Occipital lobe (tissue), 2 donors: ENCODE measurements around the gene NAXE. TPM values are rescaled to one million over a fixed set of nuclear protein-coding genes. Genes with fewer than 3 reads are reported as not detected.
"Not testable (repeated sequence)": the region's sequence is repeated elsewhere in the genome, so short reads cannot be mapped to it uniquely, and the experiment has no call there.

Source experiments
- DNase-seq: peaks from one replicate; lab custom pipeline; 2025; lab: John Stamatoyannopoulos, UW
- total RNA-seq: library from RNA; depleted of rRNA; stranded (reverse); fragments of >200 nt; gene quantifications from one replicate; pipeline ENCODE4 v1.2.3, GENCODE V29; 2014

The NAXE gene
- total RNA-seq, 1 donor from 2014 or later = 26.5 TPM

DNA sequence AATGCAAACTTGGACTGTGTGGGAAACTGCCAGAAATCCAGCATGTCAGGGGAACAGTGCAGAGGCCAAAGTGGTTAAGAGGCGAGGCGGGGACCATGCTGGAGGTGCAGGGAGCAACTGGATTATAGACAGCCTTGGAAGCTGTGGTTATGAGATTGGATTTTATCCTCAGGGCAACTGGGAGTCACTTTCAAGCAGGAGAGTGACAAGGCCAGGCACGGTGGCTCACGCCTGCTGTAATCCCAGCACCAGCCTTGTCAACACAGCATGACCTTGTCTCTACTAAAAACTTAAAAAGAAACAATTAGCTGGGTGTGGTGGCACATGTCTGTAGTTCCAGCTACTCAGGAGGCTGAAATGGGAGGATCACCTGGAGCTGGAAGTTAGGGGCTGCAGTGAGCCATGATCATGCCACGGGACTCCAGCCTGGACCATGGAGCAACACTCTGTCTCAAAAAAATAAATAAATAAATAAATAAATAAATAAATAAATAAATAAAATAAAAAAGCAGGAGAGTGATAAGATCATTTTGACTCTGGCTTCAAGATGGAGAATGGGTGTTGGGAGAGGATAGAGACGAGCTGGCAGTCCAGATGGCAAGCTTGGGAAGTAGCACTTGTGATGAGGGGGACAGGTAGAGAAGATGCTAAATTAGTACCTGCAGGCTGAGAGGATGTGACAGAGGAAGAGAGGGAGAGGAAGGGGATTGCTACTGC, 31.2 kb downstream of the NAXE start:
- DNase-seq = no peak

DNA sequence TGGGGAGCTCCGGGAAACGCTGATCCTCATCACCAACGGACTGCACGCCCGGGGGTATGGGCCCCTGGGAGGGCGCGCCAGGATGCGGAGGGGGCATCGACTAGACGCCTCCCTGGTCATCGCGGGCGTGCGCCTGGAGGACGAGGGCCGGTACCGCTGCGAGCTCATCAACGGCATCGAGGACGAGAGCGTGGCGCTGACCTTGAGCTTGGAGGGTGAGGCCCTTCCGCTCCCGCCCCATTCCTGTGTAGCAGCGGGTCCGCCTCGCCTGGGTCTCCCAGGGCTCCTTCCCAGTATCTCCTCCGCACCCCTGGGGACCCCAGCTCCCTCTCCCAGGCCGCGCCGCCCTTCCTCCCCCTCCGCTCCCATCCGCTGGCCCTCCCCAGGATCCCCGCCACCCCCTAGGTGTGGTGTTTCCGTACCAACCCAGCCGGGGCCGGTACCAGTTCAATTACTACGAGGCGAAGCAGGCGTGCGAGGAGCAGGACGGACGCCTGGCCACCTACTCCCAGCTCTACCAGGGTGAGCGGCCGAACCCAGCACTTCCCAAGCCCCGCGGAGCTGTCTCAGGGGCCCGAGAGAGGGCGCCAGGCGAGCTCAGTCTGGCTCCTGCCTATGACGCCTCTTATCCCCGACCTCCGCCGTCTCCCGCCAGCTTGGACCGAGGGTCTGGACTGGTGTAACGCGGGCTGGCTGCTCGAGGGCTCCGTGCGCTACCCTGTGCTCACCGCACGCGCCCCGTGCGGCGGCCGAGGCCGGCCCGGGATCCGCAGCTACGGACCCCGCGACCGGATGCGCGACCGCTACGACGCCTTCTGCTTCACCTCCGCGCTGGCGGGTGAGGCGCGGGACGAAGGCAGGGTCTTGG, 32.6 kb downstream of the NAXE start:
- peak; percentile 55 for DNase-seq

DNA sequence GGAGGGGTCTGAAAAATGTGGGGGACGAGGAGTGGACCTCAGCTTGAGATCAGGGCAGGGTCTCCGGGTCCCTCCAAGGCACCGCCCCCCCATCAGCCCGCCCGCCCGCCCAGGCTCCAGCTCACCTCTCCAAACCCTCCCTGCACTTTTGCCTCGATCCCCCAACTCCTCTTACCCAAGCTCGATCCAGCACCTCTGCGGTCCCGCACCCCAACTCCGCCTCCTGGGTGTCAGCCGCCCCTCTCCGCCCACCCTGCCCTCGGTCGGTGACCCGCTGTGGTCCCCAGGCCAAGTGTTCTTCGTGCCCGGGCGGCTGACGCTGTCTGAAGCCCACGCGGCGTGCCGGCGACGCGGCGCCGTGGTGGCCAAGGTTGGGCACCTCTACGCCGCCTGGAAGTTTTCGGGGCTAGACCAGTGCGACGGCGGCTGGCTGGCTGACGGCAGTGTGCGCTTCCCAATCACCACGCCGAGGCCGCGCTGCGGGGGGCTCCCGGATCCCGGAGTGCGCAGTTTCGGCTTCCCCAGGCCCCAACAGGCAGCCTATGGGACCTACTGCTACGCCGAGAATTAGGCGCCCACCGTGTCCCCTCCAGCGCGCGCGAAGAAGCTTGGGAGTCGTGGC, 33.3 kb downstream of the NAXE start:
- DNase-seq = no peak

DNA sequence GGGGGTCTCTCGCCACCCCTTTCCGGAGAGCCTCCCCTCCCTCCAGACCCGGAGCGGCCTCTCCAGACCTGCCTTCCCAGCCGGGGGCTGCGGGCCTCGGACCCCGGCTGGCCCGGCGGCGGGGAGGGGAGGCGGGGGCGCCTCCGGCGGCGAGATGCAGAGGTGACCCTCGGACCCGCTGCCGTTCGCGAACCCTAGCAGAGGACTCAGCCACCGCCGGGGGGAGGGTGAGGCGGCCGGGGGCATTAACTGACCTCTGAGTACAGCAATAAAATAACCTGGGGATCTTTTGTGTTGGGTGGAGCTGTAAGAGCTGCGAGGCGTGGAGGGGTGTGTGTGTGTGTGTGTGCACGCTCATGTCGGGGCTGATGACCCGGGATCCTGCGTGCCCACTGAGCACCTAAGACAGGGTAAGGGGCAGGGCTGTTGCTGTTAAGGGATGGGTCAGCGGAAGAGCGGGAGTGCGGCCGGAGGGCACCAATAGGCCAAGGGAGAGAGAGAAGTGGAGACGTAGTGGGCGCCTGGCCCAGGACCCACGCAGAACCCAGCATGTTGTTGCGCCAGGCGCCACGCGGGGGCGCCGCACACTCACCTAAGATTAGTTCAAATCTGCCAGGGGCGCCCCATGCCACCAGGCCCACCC, 34.0 kb downstream of the NAXE start:
- DNase-seq = no peak

DNA sequence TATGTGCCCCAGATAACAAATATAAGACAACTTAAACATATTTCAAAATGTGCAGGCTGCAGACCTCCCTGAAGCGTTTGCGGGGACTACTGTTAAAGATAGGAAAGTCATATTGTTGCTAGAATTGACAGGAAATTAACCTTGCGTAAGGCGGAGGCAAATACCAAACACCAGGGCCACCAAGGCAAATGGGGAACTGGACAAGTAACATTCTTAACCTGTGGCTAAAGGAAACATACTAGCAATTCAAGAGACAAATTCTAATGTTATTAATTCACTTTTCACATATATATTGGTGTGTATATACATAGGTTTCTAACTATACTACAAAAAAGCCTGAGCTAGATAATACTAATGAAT, 34.5 kb downstream of the NAXE start:
- no peak for DNase-seq

DNA sequence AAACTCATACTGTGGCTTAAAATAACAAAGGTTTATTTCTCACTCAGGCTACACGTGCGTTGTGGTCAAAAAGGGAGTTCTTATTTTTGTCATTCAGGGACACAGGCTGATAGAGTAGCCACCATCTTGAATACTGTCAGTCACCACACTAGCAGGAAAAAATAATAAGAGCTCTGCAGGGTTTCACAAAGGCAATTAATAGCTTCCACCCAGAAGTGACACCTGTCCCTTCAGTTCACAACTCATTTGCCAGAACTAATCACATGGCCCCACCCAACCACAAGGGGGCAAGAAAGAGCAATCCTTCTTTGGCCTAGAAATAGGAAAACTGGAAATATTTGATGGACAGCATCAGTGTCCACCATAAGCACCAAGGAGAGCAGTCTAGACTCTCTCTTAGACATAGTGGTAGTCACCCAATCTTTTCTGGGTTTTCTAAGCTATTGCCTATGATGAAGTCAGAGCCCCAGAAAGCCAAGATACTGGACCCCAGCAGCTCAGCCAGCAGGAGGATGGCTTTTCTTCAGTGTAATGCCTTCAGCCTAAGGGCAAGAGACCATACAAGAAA, 35.8 kb downstream of the NAXE start:
- DNase-seq = no peak

DNA sequence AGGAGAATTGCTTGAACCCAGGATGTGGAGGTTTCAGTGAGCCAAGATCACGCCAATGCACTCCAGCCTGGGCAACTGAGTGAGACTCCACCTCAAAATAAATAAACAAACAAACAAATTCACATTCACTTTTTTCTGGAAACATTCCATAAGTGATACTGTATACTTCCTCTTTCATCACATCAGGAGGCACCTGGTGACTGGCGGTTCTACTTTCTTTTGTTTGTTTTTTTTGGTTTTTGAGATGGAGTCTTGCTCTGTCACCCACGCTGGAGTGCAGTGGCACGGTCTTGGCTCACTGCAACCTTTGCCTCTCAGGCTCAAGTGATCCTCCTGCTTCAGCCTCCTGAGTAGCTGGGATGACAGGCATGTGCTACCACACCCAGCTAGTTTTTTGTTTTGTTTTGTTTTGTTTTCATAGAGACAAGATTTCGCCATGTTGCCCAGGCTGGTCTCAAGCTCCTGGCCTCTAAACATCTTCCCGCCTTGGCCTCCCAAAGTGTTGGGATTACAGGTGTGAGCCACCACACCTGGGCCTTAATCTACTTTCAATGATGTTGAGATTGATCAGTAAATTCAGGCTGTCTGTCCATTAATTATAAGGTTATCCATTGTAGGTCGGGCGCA, 38.4 kb downstream of the NAXE start:
- DNase-seq = no peak

DNA sequence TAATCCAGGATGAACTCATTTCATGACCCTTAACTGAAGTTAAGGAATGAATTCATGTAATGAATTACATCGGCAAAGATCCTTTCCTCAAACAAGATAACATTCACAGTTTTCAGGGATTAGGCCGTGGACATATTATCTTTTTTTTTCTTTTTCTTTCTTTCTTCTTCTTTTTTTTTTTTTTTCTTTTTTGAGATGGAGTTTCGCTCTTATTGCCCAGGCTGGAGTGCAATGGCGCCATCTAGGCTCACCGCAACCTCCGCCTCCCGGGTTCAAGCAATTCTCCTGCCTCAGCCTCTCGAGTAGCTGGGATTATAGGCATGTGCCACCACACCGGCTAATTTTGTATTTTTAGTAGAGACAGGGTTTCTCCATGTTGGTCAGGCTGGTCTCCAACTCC, 39.6 kb downstream of the NAXE start:
- not testable (repeated sequence) for DNase-seq

DNA sequence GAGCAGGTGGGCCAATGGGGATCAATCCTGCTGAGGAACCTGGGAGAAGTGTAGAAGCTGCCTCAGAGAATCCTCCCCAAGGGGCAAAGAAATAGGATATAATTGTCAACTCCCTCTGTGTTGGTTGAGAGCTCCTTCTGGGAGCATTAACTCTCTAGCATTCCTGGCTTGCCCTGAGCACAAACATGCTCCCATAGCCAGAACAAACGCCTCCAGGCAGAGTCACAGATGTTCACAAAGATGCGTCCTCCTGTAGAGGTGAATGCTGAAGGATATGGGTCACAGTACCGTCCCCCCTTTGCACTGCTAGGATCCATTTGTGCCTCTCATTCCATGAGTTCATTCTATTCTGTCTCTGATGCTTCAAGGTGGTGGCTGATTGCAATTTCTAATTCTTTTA, 40.8 kb downstream of the NAXE start:
- DNase-seq = no peak

DNA sequence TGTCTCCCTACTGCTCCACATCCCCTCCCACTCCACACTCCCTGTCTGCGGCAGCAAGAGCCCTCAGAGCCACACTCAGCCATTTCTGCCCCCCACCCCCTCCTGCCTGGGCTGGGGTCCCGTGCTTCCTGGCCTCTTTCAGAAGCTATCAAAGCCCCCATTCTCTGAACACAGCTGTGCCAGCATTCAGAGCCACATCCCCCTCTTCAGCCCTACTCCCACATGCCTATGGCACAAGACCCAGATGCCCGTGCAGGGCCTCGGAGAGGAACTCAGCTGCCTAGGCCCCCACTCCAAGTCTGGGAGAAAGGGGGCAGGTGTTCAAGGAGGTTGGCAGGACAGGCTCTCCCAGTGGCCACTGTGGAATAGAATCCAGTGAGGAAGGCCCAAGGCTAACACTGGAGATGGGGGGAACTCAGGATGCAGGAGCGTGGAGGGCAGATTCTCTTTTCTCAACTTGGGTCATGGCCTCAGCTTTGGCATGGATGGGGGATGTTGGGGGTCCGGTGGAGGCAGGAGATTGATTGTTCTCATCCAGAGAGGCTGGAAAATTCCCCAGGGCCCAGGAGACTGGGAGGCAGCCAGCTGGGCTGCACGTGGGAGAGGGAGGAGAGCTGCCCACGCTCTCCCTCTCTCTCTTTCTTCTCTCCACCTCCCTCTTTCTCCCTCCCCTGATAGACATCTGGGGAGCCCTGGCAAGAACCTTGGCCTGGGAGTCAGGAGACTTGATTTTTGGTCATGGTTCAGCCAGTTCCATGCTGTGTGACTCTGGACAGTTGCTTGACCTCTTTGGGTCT, 46.8 kb downstream of the NAXE start:
- peak; percentile 42 for DNase-seq

DNA sequence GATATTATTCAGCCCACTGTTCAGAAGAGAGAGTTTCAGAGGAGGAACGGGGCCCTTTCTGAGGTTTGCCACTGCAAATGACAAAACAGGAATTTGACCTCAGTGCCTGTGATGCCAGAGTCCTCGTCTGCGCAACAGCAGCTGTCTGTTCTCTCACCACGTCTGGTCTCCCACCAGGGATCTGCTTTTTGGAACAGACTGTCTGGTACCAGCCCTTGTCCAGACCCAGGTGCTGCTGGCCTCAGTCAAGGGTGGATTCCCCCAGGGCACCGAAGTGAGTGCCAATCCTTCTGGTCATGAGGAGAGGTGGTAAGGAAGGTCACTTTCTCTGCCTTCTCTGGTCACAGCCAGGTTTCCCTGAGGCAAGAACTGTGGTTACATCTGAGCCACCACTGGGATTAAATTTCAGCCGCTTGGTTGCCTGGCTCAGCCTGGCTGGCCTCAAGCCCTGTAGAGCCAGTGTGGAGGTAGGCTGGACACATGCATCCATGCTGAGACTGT, 48.1 kb downstream of the NAXE start:
- no peak for DNase-seq

DNA sequence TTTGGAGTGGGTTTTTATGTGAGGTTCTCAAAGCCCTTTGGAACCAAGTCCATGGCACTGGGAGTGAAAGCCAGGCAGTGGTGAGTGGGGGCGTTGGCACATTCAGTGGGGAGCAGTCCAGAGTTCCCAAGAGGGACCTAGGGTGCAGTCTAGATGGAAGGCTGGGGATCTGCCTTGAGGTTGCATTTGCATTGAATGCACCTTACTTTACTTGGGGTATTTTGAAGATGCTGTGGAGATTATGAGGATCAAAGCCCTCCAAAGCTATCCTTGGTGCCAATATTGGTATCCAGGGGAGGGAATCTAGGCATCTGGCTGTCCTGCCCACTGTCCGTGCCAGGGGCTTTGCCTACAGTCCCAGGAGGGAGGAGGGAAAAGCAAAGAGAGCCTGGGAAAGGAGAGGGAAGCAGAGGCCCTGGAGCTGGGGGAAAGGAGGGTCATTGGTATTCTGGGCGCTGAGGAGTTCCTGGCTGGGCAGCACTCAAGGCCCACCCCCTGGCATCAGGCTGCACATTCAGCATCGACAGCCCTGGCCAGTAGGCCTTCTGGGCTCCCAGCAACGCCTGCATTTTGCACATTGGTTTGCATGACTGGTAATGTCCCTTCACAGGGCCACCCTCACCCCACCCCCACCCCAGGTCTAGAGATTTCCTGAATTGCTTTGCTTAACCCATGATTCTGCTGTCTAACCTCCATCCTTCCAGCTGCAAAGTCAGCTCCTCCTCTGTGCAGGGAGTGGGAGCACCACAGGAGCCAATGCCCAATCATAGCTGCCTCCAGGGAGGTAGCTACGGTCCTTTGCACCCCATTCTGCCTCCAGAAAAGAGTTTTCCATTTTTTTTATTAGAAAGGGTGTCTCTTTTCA, 49.5 kb downstream of the NAXE start:
- DNase-seq = no peak

DNA sequence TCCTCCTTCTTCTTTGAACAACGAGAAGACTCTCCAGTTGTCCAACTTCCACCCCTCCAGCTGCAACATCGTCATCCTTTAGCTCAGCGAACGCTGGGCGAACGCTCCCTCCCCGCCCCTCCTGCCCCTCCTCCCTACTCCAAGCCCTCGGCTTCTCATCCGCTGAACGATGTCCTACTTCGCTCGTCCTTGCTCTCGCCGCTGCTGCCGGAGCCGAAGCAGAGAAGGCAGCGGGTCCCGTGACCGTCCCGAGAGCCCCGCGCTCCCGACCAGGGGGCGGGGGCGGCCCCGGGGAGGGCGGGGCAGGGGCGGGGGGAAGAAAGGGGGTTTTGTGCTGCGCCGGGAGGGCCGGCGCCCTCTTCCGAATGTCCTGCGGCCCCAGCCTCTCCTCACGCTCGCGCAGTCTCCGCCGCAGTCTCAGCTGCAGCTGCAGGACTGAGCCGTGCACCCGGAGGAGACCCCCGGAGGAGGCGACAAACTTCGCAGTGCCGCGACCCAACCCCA, 50.2 kb downstream of the NAXE start, which contains the start of gene BCAN:
TSS of gene BCAN (plus strand) at position 357 of the 504 bp plus-strand sequence. CDS start 3,938 bp downstream, outside the sequence.
- peak; percentile 73 for DNase-seq

DNA sequence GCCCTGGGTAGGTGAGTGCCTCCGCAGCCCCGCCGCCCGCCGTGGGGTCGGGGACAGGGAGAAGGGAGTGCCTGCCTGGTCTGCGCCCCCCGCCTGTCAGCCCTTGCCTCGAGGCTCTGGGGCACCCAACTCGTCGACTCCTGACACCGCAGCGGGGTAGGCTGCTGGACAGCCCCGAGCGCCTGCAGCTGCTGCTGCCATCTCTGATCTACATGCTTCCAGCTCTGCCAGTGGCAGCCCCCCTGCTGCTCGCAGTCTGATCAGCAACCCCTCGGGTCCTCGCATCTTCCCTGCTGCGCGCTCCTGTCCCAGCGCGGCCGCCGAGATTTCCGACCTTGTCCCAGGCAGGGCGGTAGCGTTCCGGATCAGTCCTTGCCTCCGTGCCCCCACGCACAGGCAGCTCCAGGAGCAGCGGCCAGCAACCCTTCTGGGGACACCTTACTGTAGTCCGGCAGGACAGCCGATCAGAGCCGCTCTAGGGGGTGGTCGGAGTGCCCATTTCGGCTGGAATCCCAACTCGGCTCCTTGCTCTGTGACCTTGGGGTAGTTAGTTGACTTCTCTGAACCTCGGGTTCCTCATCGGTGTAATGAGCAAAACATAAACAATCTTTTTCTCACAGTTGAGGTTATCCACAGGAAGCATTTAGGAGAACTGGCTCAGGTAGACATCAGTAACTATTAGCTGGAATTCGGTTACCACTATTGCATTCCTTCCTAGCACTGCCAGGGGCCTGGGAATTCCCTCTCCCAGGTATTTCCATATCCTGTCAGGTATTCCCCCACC, 50.9 kb downstream of the NAXE start:
- DNase-seq = no peak

DNA sequence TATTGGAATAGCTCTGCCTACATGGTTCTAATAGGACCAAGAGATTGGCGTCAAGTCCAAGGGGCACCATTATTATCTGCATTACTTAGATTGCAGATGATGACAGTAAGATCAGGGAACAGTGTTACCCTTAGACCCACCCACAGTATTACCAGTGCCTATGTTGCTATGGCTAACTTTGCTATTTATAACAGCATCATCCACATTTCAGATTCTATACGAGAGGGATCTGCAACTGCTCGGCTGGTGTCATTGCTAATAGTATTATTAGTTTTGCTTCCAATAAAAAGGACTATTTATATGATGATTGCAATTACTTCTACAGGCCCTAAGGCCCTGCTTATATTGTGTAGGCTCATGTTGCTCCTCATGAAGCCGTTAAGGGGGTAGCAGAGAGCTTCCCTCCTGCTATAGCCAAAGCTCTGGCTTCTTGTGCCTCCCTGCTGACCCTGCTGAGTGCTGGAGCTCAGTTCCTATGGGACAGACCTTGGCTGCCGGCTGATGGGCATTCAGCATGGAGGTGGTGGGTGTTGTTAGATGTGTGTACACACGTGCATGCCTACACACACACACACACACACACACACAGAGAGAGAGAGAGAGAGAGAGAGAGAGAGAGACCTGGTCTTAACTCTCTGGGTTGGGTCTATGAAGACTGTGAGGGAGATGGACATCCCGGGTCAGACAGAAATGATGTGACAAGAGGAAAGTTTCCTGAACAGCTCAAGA, 51.6 kb downstream of the NAXE start:
- DNase-seq = no peak

DNA sequence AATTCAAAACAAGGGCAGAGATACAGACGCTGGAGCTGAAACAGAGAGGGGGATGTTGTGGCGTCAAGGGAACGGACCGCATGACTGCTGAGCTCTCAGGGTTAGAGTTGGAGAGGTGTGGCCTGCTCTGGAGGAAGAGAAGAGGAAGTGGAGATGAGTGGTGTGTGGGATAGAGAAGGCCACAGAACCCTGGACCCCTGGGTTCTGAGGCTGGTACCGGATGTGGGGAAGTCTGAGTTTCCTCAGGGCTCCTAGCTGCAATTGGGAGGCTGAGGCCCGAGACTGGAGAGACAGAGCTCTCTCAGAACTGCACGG, 52.2 kb downstream of the NAXE start:
- DNase-seq = no peak
